HepG2 (cell line): ENCODE results near the gene SLC29A1. TPM values are rescaled to one million over a fixed set of nuclear protein-coding genes. Genes with fewer than 3 reads are reported as not detected.

Source experiments
- ATAC-seq: fragments of 200-7000 bp; cut with Tn5 transposase; 3 replicates; pipeline ENCODE4 v1.9.1; 2020; ENCODE audit warnings: mild to moderate bottlenecking, moderate library complexity
- BruUV-seq: library from RNA; stranded (reverse); fragments of 400-500 nt; replicated peaks from 2 replicates; lab custom pipeline; 2021; lab: Mats Ljungman, UMichigan
- CTCF ChIA-PET: fragments of 300-600 bp; formaldehyde crosslinking; extraction: SDS; loops from one replicate; lab custom pipeline; 2021; ENCODE audit warnings: low total read pairs, inconsistent platforms, low intra/inter-chr PET ratio; lab: Yijun Ruan, JAX
- POLR2A ChIA-PET: fragments of 350-600 bp; sonication (Branson Sonifier 250); formaldehyde crosslinking; loops from one replicate; lab custom pipeline; 2020; ENCODE audit warnings: antibody characterized with exemption, inconsistent platforms; lab: Yijun Ruan, JAX
- DNase-seq: peaks from one replicate; pipeline ENCODE4 v3.0.0-alpha.2; 2015; ENCODE audit warnings: low spot score
- FAIRE-seq: peaks from 3 replicates; lab custom pipeline; 2011; peaks lifted over from hg19 to GRCh38; lab: Jason Lieb, UNC
- H2AFZ ChIP-seq: one replicate; pipeline ENCODE4 v1.6.1; 2011; ENCODE audit warnings: low read length, inconsistent platforms
- H3K27ac ChIP-seq: fragments of 300-600 bp; 3 replicates; pipeline ENCODE4 v1.8.0; 2011; ENCODE audit warnings: mixed run types, mild to moderate bottlenecking, mixed read lengths, low read length, inconsistent platforms; ENCODE audit not compliant: insufficient read depth; ENCODE audit errors: extremely low read length
- H3K27me3 ChIP-seq, 2 experiments: fragments of 200-600 bp in 1 of 2; 2 replicates in 1 of 2; 3 replicates in 1 of 2; pipeline versions ENCODE4 v1.6.0 to v1.8.0; 2011; ENCODE audit warnings: low read length in 2 of 2, mild to moderate bottlenecking in 2 of 2, moderate library complexity in 2 of 2, inconsistent platforms in 1 of 2; ENCODE audit not compliant: insufficient read depth in 2 of 2, control insufficient read depth in 1 of 2
- H3K36me3 ChIP-seq, 2 experiments: fragments of 200-600 bp in 1 of 2; replicated peaks in 1 of 2; 2 replicates in 1 of 2; 3 replicates in 1 of 2; pipeline versions ENCODE4 v1.5.1 to v1.8.0; 2011; ENCODE audit warnings: low read length in 2 of 2, inconsistent platforms in 1 of 2; ENCODE audit not compliant: insufficient read depth in 2 of 2, control insufficient read depth in 1 of 2
- H3K4me1 ChIP-seq: 2 replicates; pipeline ENCODE4 v1.5.1; 2012; ENCODE audit warnings: low read length, inconsistent platforms; ENCODE audit not compliant: insufficient read depth
- H3K4me2 ChIP-seq: 2 replicates; pipeline ENCODE4 v1.6.0; 2011; ENCODE audit warnings: low read depth, low read length, inconsistent platforms
- H3K4me3 ChIP-seq, 3 experiments: fragments of 200-600 bp in 1 of 3; sonication (generic), shearing (Covaris generic) in 1 of 3; replicated peaks in 1 of 3; 2 replicates each; pipeline ENCODE4 v1.5.1; 2011 to 2016; ENCODE audit warnings: low read length in 3 of 3, inconsistent platforms in 2 of 3, low read depth in 2 of 3, mild to moderate bottlenecking in 2 of 3, control low read depth in 1 of 3, mixed read lengths in 1 of 3; ENCODE audit not compliant: insufficient read depth in 1 of 3
- H3K79me2 ChIP-seq: one replicate; pipeline ENCODE4 v1.6.1; 2011; ENCODE audit warnings: low read length, inconsistent platforms; ENCODE audit not compliant: insufficient read depth
- H3K9ac ChIP-seq: 2 replicates; pipeline ENCODE4 v1.6.0; 2011; ENCODE audit warnings: mild to moderate bottlenecking, low read depth, low read length, inconsistent platforms; ENCODE audit not compliant: insufficient read depth
- H3K9me3 ChIP-seq: 2 replicates; pipeline ENCODE4 v1.5.1; 2012; ENCODE audit warnings: mild to moderate bottlenecking, low read length
- H4K20me1 ChIP-seq: 2 replicates; pipeline ENCODE4 v1.6.0; 2011; ENCODE audit warnings: inconsistent platforms, mild to moderate bottlenecking, low read length, moderate library complexity; ENCODE audit not compliant: insufficient read depth
- ATF7-NPFF ChIP-seq: sonication (generic); formaldehyde crosslinking; IDR thresholded peaks from 2 replicates; pipeline ENCODE4 v1.8.1; 2023; ENCODE audit warnings: mild to moderate bottlenecking, low read depth, missing genetic modification reagents, moderate library complexity
- GABPB1 ChIP-seq: IDR thresholded peaks from 2 replicates; pipeline ENCODE4 v1.6.1; 2016; ENCODE audit warnings: mild to moderate bottlenecking, missing genetic modification reagents, moderate library complexity, missing compliant biosample characterization
- HMG20A ChIP-seq: IDR thresholded peaks from 2 replicates; pipeline ENCODE4 v1.6.1; 2016; ENCODE audit warnings: borderline replicate concordance
- HNF4G ChIP-seq, 2 experiments: sonication (generic) in 1 of 2; formaldehyde crosslinking in 1 of 2; IDR thresholded peaks; 2 replicates each; pipeline versions ENCODE4 v1.4.0 to v1.6.1; 2011 to 2020; ENCODE audit warnings: borderline replicate concordance in 2 of 2, low read depth in 2 of 2, mild to moderate bottlenecking in 2 of 2, low read length in 1 of 2, missing genetic modification reagents in 1 of 2, moderate library complexity in 1 of 2
- JUN ChIP-seq: sonication (generic); formaldehyde crosslinking; IDR thresholded peaks from 2 replicates; pipeline ENCODE4 v1.4.0; 2020; ENCODE audit warnings: mild to moderate bottlenecking, missing genetic modification reagents
- KDM5B ChIP-seq: sonication (generic); formaldehyde crosslinking; IDR thresholded peaks from 2 replicates; pipeline ENCODE4 v1.4.0; 2020; ENCODE audit warnings: missing genetic modification reagents, mild to moderate bottlenecking, borderline replicate concordance
- MXI1 ChIP-seq: IDR thresholded peaks from 3 replicates; pipeline ENCODE4 v1.6.1; 2012; ENCODE audit warnings: low read depth, low read length, inconsistent platforms, borderline replicate concordance
- PITX1 ChIP-seq: sonication (generic); formaldehyde crosslinking; IDR thresholded peaks from 2 replicates; pipeline ENCODE4 v1.5.1; 2020; ENCODE audit warnings: mild to moderate bottlenecking, missing genetic modification reagents
- PRMT3 ChIP-seq: sonication (generic); formaldehyde crosslinking; IDR thresholded peaks from 2 replicates; pipeline ENCODE4 v1.8.1; 2022; ENCODE audit warnings: low read depth, mild to moderate bottlenecking, moderate library complexity, missing genetic modification reagents, borderline replicate concordance
- SAP130 ChIP-seq: IDR thresholded peaks from 2 replicates; pipeline ENCODE4 v1.6.1; 2016; ENCODE audit warnings: low read depth
- SP2 ChIP-seq: sonication (generic); formaldehyde crosslinking; IDR thresholded peaks from 2 replicates; pipeline ENCODE4 v1.5.1; 2020; ENCODE audit warnings: mild to moderate bottlenecking, missing genetic modification reagents
- ZFX ChIP-seq: sonication (generic); formaldehyde crosslinking; IDR thresholded peaks from 2 replicates; pipeline ENCODE4 v1.4.0; 2020; ENCODE audit warnings: mild to moderate bottlenecking, low read depth, missing genetic modification reagents, moderate library complexity
- ZNF138 ChIP-seq: sonication (generic); formaldehyde crosslinking; IDR thresholded peaks from 2 replicates; pipeline ENCODE4 v1.5.0; 2020; ENCODE audit warnings: mild to moderate bottlenecking, low read depth, missing genetic modification reagents
- ZNF556 ChIP-seq: sonication (generic); formaldehyde crosslinking; IDR thresholded peaks from 2 replicates; pipeline ENCODE4 v1.4.0; 2020; ENCODE audit warnings: mild to moderate bottlenecking, missing genetic modification reagents, borderline replicate concordance
- ZNF607 ChIP-seq: sonication (generic); formaldehyde crosslinking; IDR thresholded peaks from 2 replicates; pipeline ENCODE4 v1.5.1; 2020; ENCODE audit warnings: missing genetic modification reagents, mild to moderate bottlenecking, borderline replicate concordance
- WGBS: methylation state at CpG from one replicate; pipeline ENCODE4 v1.1.6; 2017; ENCODE audit warnings: low lambda C conversion rate; 5-methylcytosine and 5-hydroxymethylcytosine counted together
- in situ Hi-C: cut with HindIII; loops from 2 replicates; pipeline ENCODE4 v1.10.0; 2017; ENCODE audit warnings: low pct_unique_long_range_greater_than_20kb; ENCODE audit not compliant: extremely low pct_ligation_motif_present
- intact Hi-C: fragments of 100-400 bp; cut with micrococcal nuclease; formaldehyde crosslinking; loops from one replicate; pipeline ENCODE4 v1.10.0; 2022; ENCODE audit not compliant: unreplicated experiment
- polyA plus RNA-seq, 8 experiments: library from polyadenylated mRNA; depleted of rRNA in 3 of 8; stranded (reverse) in 7 of 8; unstranded in 1 of 8; fragments of >200 nt; fragmentation: Illumina TruSeq in 4 of 8; extraction: Trizol in 4 of 8; gene quantifications; 2 replicates each; pipeline versions ENCODE4 v1.2.1 to v1.2.3, GENCODE V29; 2011 to 2016; ENCODE audit warnings: low read depth in 4 of 8, missing spikeins in 1 of 8, mixed read lengths in 1 of 8; ENCODE audit not compliant: insufficient read depth in 1 of 8
- total RNA-seq, 5 experiments: library from RNA; depleted of rRNA; stranded (reverse); fragments of >200 nt; fragmentation: Illumina TruSeq; extraction: Trizol; gene quantifications; 2 replicates each; pipeline ENCODE4 v1.2.3, GENCODE V29; 2016; ENCODE audit warnings: low read depth in 1 of 5
- TF ChIP-seq, protein P1 (sequence below): sonication (generic); formaldehyde crosslinking; IDR thresholded peaks from 2 replicates; pipeline ENCODE4 v1.5.0; 2020; ENCODE audit warnings: missing genetic modification reagents, mild to moderate bottlenecking, borderline replicate concordance
- TF ChIP-seq, protein P2 (sequence below): sonication (generic); formaldehyde crosslinking; conservative IDR thresholded peaks from 2 replicates; pipeline ENCODE4 v1.4.0; 2020; ENCODE audit warnings: missing genetic modification reagents
- TF ChIP-seq, protein P3 (sequence below): sonication (generic); formaldehyde crosslinking; IDR thresholded peaks from 2 replicates; pipeline ENCODE4 v1.8.0; 2022; ENCODE audit warnings: missing genetic modification reagents, mild to moderate bottlenecking, borderline replicate concordance

The SLC29A1 gene
- total and polyA plus RNA-seq, 2 of the 13 experiments (the other 11 are each of a cell fraction or from before 2014, with no cell fraction given) = 43.2 to 106 TPM

DNA sequence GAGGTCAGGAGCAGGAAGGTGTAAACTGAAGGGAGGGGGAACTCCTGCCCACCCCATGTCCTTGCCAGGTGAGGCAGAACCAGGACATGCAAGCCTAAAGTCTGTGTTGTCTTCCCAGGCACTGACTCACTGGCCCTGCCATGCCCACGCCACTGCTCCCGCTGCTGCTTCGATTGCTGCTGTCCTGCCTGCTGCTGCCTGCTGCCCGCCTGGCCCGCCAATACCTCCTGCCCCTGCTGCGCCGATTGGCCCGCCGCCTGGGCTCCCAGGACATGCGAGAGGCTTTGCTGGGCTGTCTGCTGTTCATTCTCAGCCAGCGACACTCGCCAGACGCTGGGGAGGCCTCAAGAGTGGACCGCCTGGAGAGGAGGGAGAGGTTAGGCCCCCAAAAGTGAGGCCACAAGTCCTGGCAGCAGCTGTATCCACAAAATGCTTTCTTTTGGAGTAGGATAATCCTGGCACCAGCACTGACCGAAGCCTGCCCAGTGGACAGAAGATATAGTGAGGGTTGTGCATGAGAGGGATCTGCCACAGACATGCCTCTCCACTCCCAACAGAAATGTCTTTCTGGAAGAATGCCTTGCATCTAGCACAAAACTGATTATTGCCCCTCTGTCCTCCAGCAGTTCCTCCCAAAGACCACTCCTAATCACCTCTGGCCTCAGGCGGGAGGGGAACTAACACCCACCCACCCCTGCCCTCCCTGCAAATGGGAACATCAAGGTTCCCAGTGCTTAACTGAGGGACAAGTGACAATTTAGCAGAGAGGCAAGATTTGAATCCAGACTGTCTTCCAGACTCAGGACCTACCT is 5.9 kb upstream of the SLC29A1 start:
- Histone ChIP-seq H3K27me3 (peaks cover 0 to 25% of the 10 kb centered on the region in 2 experiments; a peak in 4 of 5 replicates), H3K9me3 (no peaks in the 10 kb centered on the region), H3K9ac (peak overlapping the region; percentile 14; the same call in 1 of the 2 replicates), H4K20me1 (no peaks in the 10 kb centered on the region), H3K4me3 (peak overlapping the region in 1 of 3 experiments; percentile 53; a peak in 2 of 6 replicates), H2AFZ (no peak overlapping the region), H3K4me1 (peaks cover 70% of the 10 kb centered on the region), H3K27ac (no peak overlapping the region), H3K36me3 (no peaks in the 10 kb centered on the region), H3K4me2 (peak overlapping the region; percentile 82), H3K79me2 (no peaks in the 10 kb centered on the region)
- no TSS peak for BruUV-seq
- intact Hi-C loops = loop anchor here (2.0 kb wide), 1 partner anchor 13 kb away; no protein-coding TSS in a partner anchor
- WGBS = 14% methylated on average over 8 of the region's 16 CpGs
- POLR2A ChIA-PET = interaction anchor here (1.0 kb wide), 1 partner anchor 25 kb away, joined by 5 read pairs; no protein-coding TSS in a partner anchor
- DNase-seq = no peak
- peak; percentile 39 for FAIRE-seq
- CTCF ChIA-PET = no interaction called here
- in situ Hi-C loops = no loop called here
- peak; percentile 37 for ATAC-seq
- TF ChIP-seq ZNF138 (CRISPR knock-in tag) = peak; percentile 82; the same call in 1 of the 2 replicates
- no peak for TF ChIP-seq HNF4G (IDR thresholded peaks at IDR 0.05; ENCODE audit: borderline replicate concordance, low read depth, low read length)
- TF ChIP-seq HNF4G (CRISPR knock-in tag; IDR thresholded peaks at IDR 0.05; ENCODE audit: borderline replicate concordance, low read depth) = no peak
- TF ChIP-seq JUN (CRISPR knock-in tag) = no peak
- peak; percentile 50; the same call in 1 of the 2 replicates for TF ChIP-seq GABPB1
- TF ChIP-seq SAP130 = peak; percentile 35
- TF ChIP-seq, protein P1, sequence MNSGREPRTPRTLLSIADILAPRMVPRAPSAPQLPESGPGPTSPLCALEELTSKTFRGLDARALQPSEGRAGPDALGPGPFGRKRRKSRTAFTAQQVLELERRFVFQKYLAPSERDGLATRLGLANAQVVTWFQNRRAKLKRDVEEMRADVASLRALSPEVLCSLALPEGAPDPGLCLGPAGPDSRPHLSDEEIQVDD (CRISPR knock-in tag) = peak; percentile 55; the same call in 1 of the 2 replicates
- TF ChIP-seq, protein P2, sequence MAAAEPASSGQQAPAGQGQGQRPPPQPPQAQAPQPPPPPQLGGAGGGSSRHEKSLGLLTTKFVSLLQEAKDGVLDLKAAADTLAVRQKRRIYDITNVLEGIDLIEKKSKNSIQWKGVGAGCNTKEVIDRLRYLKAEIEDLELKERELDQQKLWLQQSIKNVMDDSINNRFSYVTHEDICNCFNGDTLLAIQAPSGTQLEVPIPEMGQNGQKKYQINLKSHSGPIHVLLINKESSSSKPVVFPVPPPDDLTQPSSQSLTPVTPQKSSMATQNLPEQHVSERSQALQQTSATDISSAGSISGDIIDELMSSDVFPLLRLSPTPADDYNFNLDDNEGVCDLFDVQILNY (CRISPR knock-in tag) = no peak
- TF ChIP-seq PRMT3 (CRISPR knock-in tag) = no peak
- TF ChIP-seq ZFX = 0 out of 2 replicates have a peak, but pooled peaks have one; percentile 32
- TF ChIP-seq ZNF607 (CRISPR knock-in tag) = 0 out of 2 replicates have a peak, but pooled peaks have one; percentile 27
- TF ChIP-seq, protein P3, sequence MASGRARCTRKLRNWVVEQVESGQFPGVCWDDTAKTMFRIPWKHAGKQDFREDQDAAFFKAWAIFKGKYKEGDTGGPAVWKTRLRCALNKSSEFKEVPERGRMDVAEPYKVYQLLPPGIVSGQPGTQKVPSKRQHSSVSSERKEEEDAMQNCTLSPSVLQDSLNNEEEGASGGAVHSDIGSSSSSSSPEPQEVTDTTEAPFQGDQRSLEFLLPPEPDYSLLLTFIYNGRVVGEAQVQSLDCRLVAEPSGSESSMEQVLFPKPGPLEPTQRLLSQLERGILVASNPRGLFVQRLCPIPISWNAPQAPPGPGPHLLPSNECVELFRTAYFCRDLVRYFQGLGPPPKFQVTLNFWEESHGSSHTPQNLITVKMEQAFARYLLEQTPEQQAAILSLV (CRISPR knock-in tag) = 0 out of 2 replicates have a peak, but pooled peaks have one; percentile 45
- TF ChIP-seq MXI1 = no peak
- peak; percentile 92 for TF ChIP-seq KDM5B (CRISPR knock-in tag)
- 0 out of 2 replicates have a peak, but pooled peaks have one; percentile 11 for TF ChIP-seq SP2 (CRISPR knock-in tag)
- no peak for TF ChIP-seq HMG20A
- peak; percentile 49; the same call in 1 of the 2 replicates for TF ChIP-seq PITX1 (CRISPR knock-in tag)
- peak; percentile 66; the same call in 1 of the 2 replicates for TF ChIP-seq ATF7-NPFF
- TF ChIP-seq ZNF556 (CRISPR knock-in tag) = no peak
